GM12872 (cell line): ENCODE results near the gene SPESP1.

ENCODE experiments used
- CTCF ChIP-seq: IDR thresholded peaks from 3 replicates; pipeline ENCODE4 v1.5.1; 2011; ENCODE audit warnings: low read depth, mild to moderate bottlenecking, low read length, moderate library complexity; ENCODE audit not compliant: insufficient read depth

SPESP1 gene

DNA sequence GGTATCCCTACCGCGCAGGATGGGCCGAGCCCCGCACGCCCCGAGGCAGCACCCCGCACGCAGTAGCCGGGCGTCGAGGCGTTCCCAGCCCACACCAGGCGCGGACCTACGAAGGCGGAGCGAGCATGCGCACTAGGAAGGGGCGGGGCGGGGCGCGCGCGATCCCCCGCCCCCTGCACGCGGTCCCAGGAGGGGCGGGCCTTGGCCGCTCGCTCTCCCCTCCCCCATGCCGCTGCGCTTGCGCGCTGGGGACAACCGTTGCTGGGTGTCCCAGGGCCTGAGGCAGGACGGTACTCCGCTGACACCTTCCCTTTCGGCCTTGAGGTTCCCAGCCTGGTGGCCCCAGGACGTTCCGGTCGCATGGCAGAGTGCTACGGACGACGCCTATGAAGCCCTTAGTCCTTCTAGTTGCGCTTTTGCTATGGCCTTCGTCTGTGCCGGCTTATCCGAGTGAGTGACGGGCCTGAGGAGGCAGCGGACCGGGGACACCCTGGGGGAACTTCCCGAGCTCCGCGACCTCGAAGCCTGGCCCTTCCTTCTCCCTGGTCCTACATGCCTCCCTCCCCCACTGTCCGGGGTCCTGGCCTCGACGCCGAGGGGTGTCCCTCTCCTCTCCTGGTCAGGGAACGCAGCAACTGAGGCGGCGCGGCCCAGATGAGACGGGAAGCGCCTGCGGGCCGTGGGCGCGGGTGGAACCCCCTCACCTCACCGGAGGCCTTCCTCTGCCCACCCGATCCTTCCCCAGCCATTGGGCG, at the start of gene SPESP1:
Gene SPESP1, plus strand, starts transcription at position 258 of the 755 bp plus-strand sequence. Its CDS starts 129 bp downstream, at position 387.
- TF ChIP-seq CTCF: no peak

DNA sequence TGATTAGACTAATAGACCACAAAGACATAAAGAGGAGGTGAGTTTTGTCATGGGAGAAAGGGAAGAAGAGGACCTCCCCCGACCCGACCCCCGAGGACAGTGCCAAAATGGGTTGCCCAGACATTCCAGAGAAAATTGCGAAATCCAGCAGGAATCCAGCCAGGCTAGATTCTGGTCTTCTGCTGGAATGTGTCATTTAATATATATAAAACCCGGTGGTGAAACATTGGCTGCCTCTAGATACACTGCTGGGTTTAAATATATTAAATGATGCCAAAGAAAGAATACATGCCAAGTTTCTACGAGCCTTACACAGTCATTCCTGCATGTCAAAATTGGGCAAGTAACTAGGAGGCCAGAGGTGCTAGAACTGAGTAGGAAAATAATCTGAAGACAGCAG, 45.3 kb upstream of the SPESP1 start:
- TF ChIP-seq CTCF: no peak

DNA sequence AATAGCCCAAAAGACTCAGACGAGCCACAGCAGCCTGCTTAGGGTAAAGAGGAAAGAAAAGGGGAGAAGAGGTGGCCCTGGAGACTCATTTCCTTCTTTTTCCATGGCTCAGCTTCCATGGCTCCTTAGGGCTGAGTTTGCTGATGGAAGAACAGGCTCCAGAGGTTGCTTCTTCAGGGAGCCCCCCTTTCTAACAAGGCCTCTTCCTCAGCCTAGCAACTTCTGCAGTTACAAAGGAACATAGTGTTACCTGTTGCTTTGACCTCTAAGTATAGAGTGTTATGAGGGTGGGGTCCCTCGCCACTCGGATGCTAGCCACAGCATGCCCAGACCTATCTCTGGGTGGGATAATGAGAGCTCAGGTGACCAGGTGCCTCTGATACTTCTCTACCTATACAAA, 43.2 kb upstream of the SPESP1 start:
- no peak for TF ChIP-seq CTCF

DNA sequence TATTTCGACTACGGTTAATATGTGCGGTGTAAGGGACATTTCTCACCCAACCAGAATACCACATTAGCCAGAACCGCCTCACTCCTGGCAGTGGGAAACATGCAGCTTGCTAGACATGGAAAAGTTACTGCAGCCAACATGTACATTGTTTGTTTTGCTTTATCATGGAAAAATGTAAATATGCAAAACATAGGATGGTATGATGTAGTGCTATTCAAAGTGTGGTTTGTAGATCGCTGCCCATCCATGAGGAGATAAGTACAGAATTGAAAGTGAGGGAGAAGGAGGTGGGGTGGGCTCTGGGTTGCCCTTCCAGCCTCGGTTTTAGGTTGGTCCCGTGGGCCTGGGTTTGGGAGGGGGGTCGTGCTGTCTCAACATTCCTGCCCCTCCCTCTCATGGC, 42.5 kb upstream of the SPESP1 start:
- no peak for TF ChIP-seq CTCF

DNA sequence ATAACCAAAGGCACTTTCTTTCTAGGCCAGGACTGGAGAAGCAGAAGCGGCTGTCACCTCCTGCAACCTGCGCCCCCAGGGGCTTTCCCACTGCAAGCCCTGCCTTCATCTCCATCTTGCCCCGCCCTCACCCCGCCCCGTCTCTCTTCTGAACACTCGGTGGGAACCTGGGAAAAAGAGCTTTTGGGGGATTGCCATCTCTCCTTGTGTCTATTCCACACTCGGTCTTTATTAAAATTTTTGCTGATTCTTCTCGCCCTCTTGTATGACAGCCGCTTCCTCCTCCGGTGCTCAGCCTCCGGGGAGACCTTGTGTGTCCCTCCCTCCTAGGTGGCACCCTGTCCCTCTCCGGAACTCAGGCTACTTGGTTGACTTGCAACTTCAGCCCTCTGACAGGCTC, 41.9 kb upstream of the SPESP1 start:
- no peak for TF ChIP-seq CTCF

- TF ChIP-seq CTCF: no peak
Observed at GRCh38 chr15:68894208-68894607, 36.1 kb upstream of the SPESP1 start.

GRCh38 chr15:68896178-68896577, 34.1 kb upstream of the SPESP1 start:
- no peak for TF ChIP-seq CTCF
